Endothelial cell of umbilical vein (primary cell): ENCODE data around the gene TCP11. TPM values are rescaled to one million over a fixed set of nuclear protein-coding genes. Genes with fewer than 3 reads are reported as not detected.

Source experiments
- BruUV-seq: library from RNA; stranded (reverse); fragments of 400-500 nt; replicated peaks from 2 replicates; lab custom pipeline; 2021; lab: Mats Ljungman, UMichigan
- CTCF ChIA-PET: fragments of 300-600, 350-600 bp; sonication (Branson Sonifier 250); formaldehyde crosslinking; loops from one replicate; lab custom pipeline; 2021; ENCODE audit warnings: antibody characterized with exemption, inconsistent platforms; lab: Charles Lee
- POLR2A ChIA-PET: fragments of 300-600, 350-600 bp; sonication (Branson Sonifier 250); formaldehyde crosslinking; loops from one replicate; lab custom pipeline; 2021; ENCODE audit warnings: antibody characterized with exemption, inconsistent platforms; lab: Charles Lee
- DNase-seq: peaks from one replicate; pipeline ENCODE4 v3.0.0-alpha.2; 2011; ENCODE audit warnings: low read depth, low spot score
- FAIRE-seq: peaks from 2 replicates; lab custom pipeline; 2011; peaks lifted over from hg19 to GRCh38; lab: Jason Lieb, UNC
- H2AFZ ChIP-seq: 2 replicates; pipeline ENCODE4 v1.6.0; 2012; ENCODE audit warnings: low read depth, low read length, control low read depth, inconsistent platforms
- H3K27ac ChIP-seq: 2 replicates; pipeline ENCODE4 v1.5.1; 2011; ENCODE audit warnings: low read depth, mild to moderate bottlenecking, control low read depth, low read length, moderate library complexity; ENCODE audit not compliant: insufficient read depth
- H3K27me3 ChIP-seq, 2 experiments: 2 replicates each; pipeline versions ENCODE4 v1.6.0 to v1.6.1; 2011; ENCODE audit warnings: low read length in 2 of 2, mixed read lengths in 1 of 2; ENCODE audit not compliant: control insufficient read depth in 2 of 2, insufficient read depth in 2 of 2
- H3K36me3 ChIP-seq, 2 experiments: 2 replicates in 1 of 2; 3 replicates in 1 of 2; pipeline ENCODE4 v1.5.1; 2011; ENCODE audit warnings: low read length in 2 of 2, mild to moderate bottlenecking in 1 of 2, moderate library complexity in 1 of 2; ENCODE audit not compliant: control insufficient read depth in 2 of 2, insufficient read depth in 2 of 2; ENCODE audit errors: extremely low read depth in 1 of 2
- H3K4me1 ChIP-seq: 3 replicates; pipeline ENCODE4 v1.5.1; 2011; ENCODE audit warnings: mild to moderate bottlenecking, low read length; ENCODE audit not compliant: control insufficient read depth, insufficient read depth; ENCODE audit errors: extremely low read depth
- H3K4me2 ChIP-seq: 2 replicates; pipeline ENCODE4 v1.6.1; 2011; ENCODE audit warnings: low read length, control low read depth, mixed read lengths; ENCODE audit not compliant: insufficient read depth
- H3K4me3 ChIP-seq, 3 experiments: fragments of 200-600 bp in 1 of 3; sonication (generic), shearing (Covaris generic) in 1 of 3; replicated peaks in 1 of 3; 2 replicates each; pipeline ENCODE4 v1.5.1; 2011 to 2016; ENCODE audit warnings: control low read depth in 3 of 3, low read length in 3 of 3, mild to moderate bottlenecking in 2 of 3, inconsistent platforms in 1 of 3, low read depth in 1 of 3, moderate library complexity in 1 of 3; ENCODE audit not compliant: insufficient read depth in 1 of 3
- H3K79me2 ChIP-seq: 2 replicates; pipeline ENCODE4 v1.6.0; 2012; ENCODE audit warnings: low read length, inconsistent platforms; ENCODE audit not compliant: control insufficient read depth, insufficient read depth
- H3K9ac ChIP-seq: replicated peaks from 2 replicates; pipeline ENCODE3; 2011; ENCODE audit warnings: low read length, control low read depth; ENCODE audit not compliant: insufficient read depth; ENCODE audit errors: extremely low read depth
- H3K9me1 ChIP-seq: replicated peaks from 3 replicates; pipeline ENCODE4 v1.6.0; 2011; ENCODE audit warnings: mild to moderate bottlenecking, low read length; ENCODE audit not compliant: control insufficient read depth, insufficient read depth; ENCODE audit errors: extremely low read depth
- H3K9me3 ChIP-seq: replicated peaks from 2 replicates; pipeline ENCODE4 v1.5.1; 2012; ENCODE audit warnings: low read length, inconsistent platforms; ENCODE audit not compliant: control insufficient read depth, insufficient read depth
- H4K20me1 ChIP-seq: replicated peaks from 2 replicates; pipeline ENCODE3; 2011; ENCODE audit warnings: mild to moderate bottlenecking, low read length; ENCODE audit not compliant: control insufficient read depth, insufficient read depth; ENCODE audit errors: extremely low read depth
- EZH2 ChIP-seq: IDR thresholded peaks from 2 replicates; pipeline ENCODE4 v1.6.1; 2012; ENCODE audit warnings: borderline replicate concordance, low read depth, mild to moderate bottlenecking, moderate library complexity, low read length, inconsistent platforms; ENCODE audit not compliant: severe bottlenecking
- FOS ChIP-seq: IDR thresholded peaks from 2 replicates; pipeline ENCODE4 v1.6.1; 2011; ENCODE audit warnings: mild to moderate bottlenecking, low read length, moderate library complexity, borderline replicate concordance; ENCODE audit not compliant: insufficient read depth
- GATA2 ChIP-seq: IDR thresholded peaks from 2 replicates; pipeline ENCODE4 v1.7.0; 2011; ENCODE audit warnings: low read depth, mild to moderate bottlenecking, moderate library complexity, mixed read lengths, low read length; ENCODE audit not compliant: insufficient read length, insufficient read depth
- JUN ChIP-seq: IDR thresholded peaks from 2 replicates; pipeline ENCODE4 v1.6.1; 2011; ENCODE audit warnings: borderline replicate concordance, low read depth; ENCODE audit not compliant: insufficient read length, insufficient read depth
- MYC ChIP-seq: IDR thresholded peaks from one replicate; pipeline ENCODE4 v1.6.1; 2011; ENCODE audit warnings: mild to moderate bottlenecking, low read depth, low read length
- POLR2A ChIP-seq: IDR thresholded peaks from 2 replicates; pipeline ENCODE4 v1.6.1; 2012; ENCODE audit warnings: low read depth, mild to moderate bottlenecking, control low read depth, low read length
- POLR2AphosphoS5 ChIP-seq: IDR thresholded peaks from 2 replicates; pipeline ENCODE4 v1.6.1; 2012; ENCODE audit warnings: low read depth, mild to moderate bottlenecking, control low read depth, low read length, moderate library complexity; ENCODE audit not compliant: insufficient read depth
- dilution Hi-C: fragments of 300-500 bp; cut with MboI; formaldehyde crosslinking; loops from one replicate; pipeline ENCODE4 v1.15.0; 2019; ENCODE audit warnings: low sequenced_read_pairs; ENCODE audit not compliant: extremely low pct_ligation_motif_present
- intact Hi-C: fragments of 100-400 bp; cut with micrococcal nuclease; formaldehyde crosslinking; loops from one replicate; pipeline ENCODE4 v1.10.0; 2022
- polyA plus RNA-seq, 4 experiments: library from polyadenylated mRNA; depleted of rRNA in 3 of 4; stranded (reverse) in 3 of 4; unstranded in 1 of 4; fragments of >200 nt; gene quantifications; 2 replicates each; pipeline versions ENCODE4 v1.2.1 to v1.2.3, GENCODE V29; 2011 to 2012; ENCODE audit warnings: missing spikeins in 1 of 4
- total RNA-seq: library from RNA; stranded (reverse); gene quantifications from 2 replicates; pipeline ENCODE4 v1.2.3, GENCODE V29; 2021
- TF ChIP-seq, protein P1 (sequence below), 2 donors: IDR thresholded peaks; 1 replicate in 1 of 2; 2 replicates in 1 of 2; pipeline ENCODE4 v1.5.1; 2011; ENCODE audit warnings: low read length in 2 of 2, mild to moderate bottlenecking in 2 of 2, moderate library complexity in 2 of 2, control low read depth in 1 of 2, inconsistent platforms in 1 of 2, low read depth in 1 of 2; ENCODE audit not compliant: insufficient read depth in 1 of 2; ENCODE audit errors: extremely low read depth in 1 of 2
- TF ChIP-seq, protein P2 (sequence below): IDR thresholded peaks from 2 replicates; pipeline ENCODE4 v1.6.1; 2011; ENCODE audit not compliant: insufficient read depth, insufficient read length

Gene TCP11
- total and polyA plus RNA-seq, 2 donors (not counting 3 experiments of a cell fraction or from before 2014, with no cell fraction given): 0.18 TPM; not detected in 1

DNA sequence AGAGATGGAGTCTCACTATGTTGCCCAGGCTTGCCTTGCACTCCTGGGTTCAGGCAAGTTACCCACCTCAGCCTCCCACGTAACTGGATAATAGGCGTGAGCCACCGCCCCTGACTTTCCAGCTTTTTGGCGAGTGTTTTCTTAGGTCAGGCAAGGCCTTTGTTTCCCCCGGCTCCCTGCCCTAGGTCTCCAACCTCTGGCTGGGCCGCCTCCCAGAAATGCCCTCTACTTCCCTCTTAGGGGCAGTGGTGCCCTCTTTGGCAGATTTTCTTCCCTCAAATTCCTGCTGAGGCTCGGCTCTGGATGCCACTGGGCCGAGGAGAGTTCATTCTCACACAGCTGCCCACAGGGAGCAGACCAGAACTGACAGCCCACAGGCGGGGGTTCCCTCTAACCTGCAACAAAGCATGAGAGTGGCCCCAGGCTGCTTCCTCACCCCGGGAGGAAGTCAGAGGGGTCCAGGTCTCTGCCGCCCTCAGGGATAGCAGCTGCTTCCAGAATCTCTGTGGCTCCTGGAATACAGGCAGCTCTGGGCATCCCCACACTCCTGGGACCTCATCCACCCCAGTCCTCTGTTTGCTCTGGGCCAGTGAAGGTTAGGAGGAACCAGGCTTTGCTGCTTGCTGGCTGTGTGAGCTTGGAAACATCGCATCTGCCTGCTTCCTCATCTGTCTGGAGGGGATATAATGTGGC lies 56.5 kb downstream of the TCP11 start:
- BruUV-seq: no TSS peak
- Histone ChIP-seq H3K27me3 (no peaks in the 10 kb centered on the region), H3K4me1 (peaks cover 4% of the 10 kb centered on the region), H3K36me3 (peaks cover 0 to 53% of the 10 kb centered on the region in 2 experiments), H3K9ac (no peak overlapping the region), H3K4me2 (no peak overlapping the region), H2AFZ (no peak overlapping the region), H3K79me2 (no peaks in the 10 kb centered on the region), H3K27ac (no peak overlapping the region), H3K9me3 (no peaks in the 10 kb centered on the region), H3K9me1 (no peaks in the 10 kb centered on the region), H4K20me1 (no peaks in the 10 kb centered on the region), H3K4me3 (no peak overlapping the region)
- intact Hi-C loops: loop anchor here (5.0 kb wide), 1 partner anchor 97 kb away; no protein-coding TSS in a partner anchor
- FAIRE-seq (no peak), DNase-seq (no peak)
- TF ChIP-seq, protein P1, sequence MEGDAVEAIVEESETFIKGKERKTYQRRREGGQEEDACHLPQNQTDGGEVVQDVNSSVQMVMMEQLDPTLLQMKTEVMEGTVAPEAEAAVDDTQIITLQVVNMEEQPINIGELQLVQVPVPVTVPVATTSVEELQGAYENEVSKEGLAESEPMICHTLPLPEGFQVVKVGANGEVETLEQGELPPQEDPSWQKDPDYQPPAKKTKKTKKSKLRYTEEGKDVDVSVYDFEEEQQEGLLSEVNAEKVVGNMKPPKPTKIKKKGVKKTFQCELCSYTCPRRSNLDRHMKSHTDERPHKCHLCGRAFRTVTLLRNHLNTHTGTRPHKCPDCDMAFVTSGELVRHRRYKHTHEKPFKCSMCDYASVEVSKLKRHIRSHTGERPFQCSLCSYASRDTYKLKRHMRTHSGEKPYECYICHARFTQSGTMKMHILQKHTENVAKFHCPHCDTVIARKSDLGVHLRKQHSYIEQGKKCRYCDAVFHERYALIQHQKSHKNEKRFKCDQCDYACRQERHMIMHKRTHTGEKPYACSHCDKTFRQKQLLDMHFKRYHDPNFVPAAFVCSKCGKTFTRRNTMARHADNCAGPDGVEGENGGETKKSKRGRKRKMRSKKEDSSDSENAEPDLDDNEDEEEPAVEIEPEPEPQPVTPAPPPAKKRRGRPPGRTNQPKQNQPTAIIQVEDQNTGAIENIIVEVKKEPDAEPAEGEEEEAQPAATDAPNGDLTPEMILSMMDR (IDR thresholded peaks at IDR 0.05; ENCODE audit: extremely low read depth in 1 of 2, insufficient read depth in 1 of 2, low read depth in 1 of 2, low read length in 2 of 2): no peak
- TF ChIP-seq EZH2 (no peak), GATA2 (no peak), JUN (no peak), POLR2AphosphoS5 (no peak), FOS (no peak), POLR2A (no peak), MYC (no peak)
- TF ChIP-seq, protein P2, sequence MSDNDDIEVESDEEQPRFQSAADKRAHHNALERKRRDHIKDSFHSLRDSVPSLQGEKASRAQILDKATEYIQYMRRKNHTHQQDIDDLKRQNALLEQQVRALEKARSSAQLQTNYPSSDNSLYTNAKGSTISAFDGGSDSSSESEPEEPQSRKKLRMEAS: no peak
- dilution Hi-C loops: no loop called here
- CTCF ChIA-PET: no interaction called here
- POLR2A ChIA-PET: no interaction called here
